NCI-H146 treated with DMSO at 0.1 percent for 48 hours (cell line): ENCODE measurements around the gene FAM98B.

ENCODE experiments used
- DNase-seq: peaks from one replicate; lab custom pipeline; 2025; ENCODE audit not compliant: unreplicated experiment; lab: John Stamatoyannopoulos, UW

Gene FAM98B

DNA sequence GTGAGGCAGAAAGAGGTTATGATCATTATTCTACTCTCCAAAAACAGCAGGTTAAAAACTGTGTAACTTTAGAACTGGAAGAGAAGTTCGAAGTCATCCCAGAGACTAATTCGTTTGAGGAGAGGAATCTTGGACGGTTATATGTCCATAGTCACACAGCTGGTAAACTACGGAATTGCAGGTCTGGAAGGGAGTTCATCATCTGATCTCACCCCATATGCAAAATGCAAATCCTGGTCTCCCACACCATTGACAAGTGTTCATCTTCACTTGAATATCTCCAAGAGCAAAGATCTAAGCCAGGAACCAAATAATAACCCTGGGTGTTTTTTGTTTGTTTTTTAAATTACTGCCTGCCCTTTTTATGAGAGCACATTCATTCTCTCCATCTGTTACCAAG, 53.1 kb downstream of the FAM98B start:
- no peak for DNase-seq

DNA sequence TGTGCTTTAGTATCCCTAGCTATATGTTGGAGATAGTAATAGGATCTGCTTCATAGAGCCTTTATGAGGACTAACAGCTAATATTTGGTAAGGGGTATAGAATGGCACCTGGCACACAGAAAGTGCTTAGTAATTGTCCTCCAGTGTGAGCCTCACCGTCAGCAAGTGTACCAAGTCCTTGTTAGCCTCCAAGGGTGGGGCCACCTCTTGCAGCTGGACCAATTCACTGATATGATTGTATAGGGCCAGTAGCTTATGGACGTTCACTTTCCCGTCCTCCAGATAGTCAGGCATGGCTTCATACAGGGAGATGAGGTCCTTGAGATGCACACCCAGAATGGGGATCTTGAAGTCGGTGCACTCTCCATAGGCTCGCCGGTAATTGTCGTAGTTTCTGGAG, 53.6 kb downstream of the FAM98B start:
- no peak for DNase-seq

GRCh38 chr15:38508647-38509046, 54.7 kb downstream of the FAM98B start:
- DNase-seq, result no peak

DNA sequence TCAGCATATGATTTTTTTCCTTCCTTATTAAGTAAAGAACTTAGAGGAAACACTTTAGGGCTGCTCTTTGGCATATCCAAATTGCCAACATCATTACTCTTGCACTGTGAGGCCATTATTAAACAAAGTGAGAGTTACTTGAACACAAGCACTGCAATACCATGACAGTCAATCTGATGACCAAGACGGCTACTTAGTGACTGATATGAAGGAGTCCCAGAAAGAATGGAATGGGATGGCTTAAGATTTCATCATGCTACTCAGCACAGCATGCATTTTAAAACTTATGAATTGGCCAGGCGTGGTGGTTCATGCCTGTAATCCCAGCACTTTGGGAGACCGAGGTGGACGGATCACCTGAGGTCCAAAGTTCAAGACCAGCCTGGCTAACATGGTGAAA, 55.2 kb downstream of the FAM98B start:
- no peak for DNase-seq

DNA sequence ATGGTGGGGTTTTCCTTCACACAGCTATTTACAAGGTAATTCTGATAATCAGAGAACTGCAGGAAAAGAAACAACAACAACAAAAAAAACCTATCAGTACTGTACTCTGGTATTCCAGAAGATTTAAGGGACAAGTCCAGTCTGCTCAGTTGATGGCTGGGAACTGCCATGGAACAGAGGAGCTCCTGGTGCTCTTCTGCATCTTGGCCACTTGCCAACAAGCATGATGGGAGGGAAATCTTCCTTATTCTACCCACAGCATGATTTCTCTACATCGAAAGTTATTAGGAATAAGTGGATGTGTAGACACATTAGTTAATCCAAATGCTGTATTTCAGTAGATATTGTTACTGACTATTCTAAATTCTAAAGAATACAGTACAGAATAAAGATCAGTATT, 59.0 kb downstream of the FAM98B start:
- no peak for DNase-seq

GRCh38 chr15:38514601-38515000, 60.7 kb downstream of the FAM98B start:
- no peak for DNase-seq

- no peak for DNase-seq
These were observed 62.7 kb downstream of the FAM98B start for GRCh38 chr15:38516626-38517025.

GRCh38 chr15:38517312-38517975, 63.5 kb downstream of the FAM98B start:
- no peak for DNase-seq

DNA sequence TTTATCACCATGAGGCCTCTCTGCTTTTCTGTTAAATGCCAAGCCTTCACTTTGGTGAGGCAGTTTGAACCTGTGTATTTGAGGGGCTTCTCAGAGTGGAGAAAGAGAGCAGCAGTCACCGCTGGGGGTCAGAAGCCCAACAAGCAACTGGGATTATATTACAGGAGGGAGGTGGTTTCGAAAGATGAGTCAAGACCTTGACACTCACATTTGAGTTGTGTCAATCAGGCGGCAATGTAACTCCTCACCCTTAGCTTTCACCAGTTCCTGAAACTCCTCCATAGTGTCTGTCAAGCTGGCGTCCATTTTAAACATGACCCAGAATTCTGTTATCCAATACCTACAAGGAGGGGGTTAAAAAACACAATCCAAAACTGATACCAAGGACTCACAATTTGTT, 64.2 kb downstream of the FAM98B start:
- no peak for DNase-seq

- DNase-seq, result no peak
These were observed 66.1 kb downstream of the FAM98B start for GRCh38 chr15:38520035-38520434.

GRCh38 chr15:38521316-38521715, 67.4 kb downstream of the FAM98B start:
- no peak for DNase-seq

DNA sequence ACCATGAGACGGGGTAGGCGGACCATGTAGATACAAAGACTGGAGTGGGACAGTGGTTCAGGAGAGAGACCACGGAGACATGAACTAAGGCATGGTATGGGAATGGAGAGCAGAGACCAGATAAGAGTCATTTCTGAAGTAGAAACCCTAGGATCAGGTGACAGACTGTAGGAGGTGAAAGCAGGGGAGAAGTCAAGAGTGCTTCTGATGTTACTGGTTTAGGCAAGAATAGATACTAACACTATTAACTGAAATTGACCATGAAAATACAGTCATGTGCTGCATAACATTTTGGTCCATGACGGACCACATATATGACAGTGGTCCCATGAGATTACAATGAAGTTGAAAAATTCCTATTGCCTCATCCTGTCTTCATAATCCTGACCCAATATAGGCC, 69.0 kb downstream of the FAM98B start:
- DNase-seq, result no peak

DNA sequence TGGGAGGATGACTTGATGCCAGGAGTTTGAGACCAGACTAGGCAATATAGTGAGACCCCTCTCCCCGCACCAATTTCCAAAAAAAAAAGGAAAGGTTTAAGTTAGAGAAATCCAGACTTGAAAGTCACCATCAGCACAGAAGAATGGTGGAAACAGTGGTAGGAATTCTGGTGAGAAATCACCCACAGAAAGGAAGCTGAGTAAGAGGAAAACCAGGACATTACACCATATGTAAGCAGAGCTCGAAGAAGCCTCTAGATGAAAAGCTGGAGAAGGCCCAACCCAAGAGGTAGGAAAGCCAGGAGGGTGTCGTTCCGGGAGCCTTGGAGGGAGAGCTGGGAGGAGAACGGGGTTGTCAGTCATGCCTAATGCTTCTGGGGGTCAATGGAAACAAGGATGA, 70.2 kb downstream of the FAM98B start:
- DNase-seq, result no peak

- no peak for DNase-seq
These were observed 71.6 kb downstream of the FAM98B start for GRCh38 chr15:38525489-38525888.

GRCh38 chr15:38526158-38526557, 72.2 kb downstream of the FAM98B start:
- DNase-seq, result no peak

GRCh38 chr15:38528294-38528693, 74.4 kb downstream of the FAM98B start:
- DNase-seq, result no peak

- no peak for DNase-seq
These were observed 76.2 kb downstream of the FAM98B start for GRCh38 chr15:38530113-38530512.

DNA sequence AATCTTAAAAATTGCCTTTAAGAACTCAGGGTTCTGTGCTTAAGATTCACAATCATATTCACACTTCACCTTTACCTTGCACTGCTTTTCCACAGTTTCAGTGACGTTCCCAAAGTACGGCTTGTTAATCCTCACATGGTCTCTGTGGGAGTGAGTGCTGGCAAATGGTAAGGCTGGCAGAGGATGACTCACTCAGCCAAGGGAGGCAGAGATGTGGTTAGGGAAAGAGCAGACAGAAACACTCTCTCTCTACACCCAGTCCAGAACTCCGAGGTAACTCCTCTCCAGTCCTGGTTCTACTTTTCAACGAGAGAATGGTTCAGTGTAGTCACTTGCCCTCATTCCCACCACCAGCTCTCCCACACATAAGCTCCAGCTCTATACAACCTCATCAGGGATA, 77.6 kb downstream of the FAM98B start:
- no peak for DNase-seq

- DNase-seq, result no peak
These were observed 78.8 kb downstream of the FAM98B start for GRCh38 chr15:38532728-38533127.

DNA sequence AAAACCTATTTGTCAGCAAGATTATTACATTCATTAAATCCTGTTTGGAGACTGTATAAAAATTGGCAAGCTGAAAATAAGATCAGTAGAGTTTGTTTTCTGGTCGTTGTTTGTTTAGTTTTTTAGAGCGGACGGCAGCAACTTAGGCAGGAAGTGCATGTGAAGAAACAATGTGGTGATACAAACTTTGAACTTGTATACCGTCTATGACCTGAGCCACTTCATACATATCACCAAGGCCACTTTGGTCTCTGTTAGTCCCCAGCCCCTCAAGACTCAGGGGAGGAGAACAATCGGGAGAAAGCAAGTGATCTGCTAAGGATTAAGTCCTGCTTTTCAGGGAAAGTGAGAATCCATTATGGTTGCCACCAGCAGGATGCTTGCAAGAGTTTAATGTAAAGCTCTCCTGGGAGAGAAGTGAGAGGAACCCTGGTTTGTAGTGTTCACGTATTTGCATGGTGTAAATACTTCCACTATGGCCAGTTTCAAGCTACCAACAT, 79.5 kb downstream of the FAM98B start:
- no peak for DNase-seq

- DNase-seq, result no peak
These were observed 80.0 kb downstream of the FAM98B start for GRCh38 chr15:38533926-38534325.

GRCh38 chr15:38534691-38535090, 80.8 kb downstream of the FAM98B start:
- DNase-seq, result no peak

- no peak for DNase-seq
These were observed 81.7 kb downstream of the FAM98B start for GRCh38 chr15:38535491-38536200.
